Upper lobe of left lung (tissue), 4 donors: ENCODE results near the gene NR3C2.

Experiments
- CTCF ChIP-seq, 6 experiments: fragments of 450-650 bp in 4 of 6; fragments of 200-600 bp in 2 of 6; sonication (generic) in 2 of 6; IDR thresholded peaks; one replicate each; pipeline ENCODE4 v1.5.1; 2016 to 2019; ENCODE audit warnings: antibody characterized with exemption in 6 of 6
- EP300 ChIP-seq, 4 donors: sonication (generic); formaldehyde crosslinking; IDR thresholded peaks; one replicate each; pipeline ENCODE4 v1.5.1; 2017; ENCODE audit warnings: antibody characterized with exemption in 4 of 4, control low read depth in 2 of 4
- POLR2A ChIP-seq, 4 donors: fragments of 450-650 bp; IDR thresholded peaks; one replicate each; pipeline ENCODE4 v1.5.1; 2016 to 2017; ENCODE audit warnings: antibody characterized with exemption in 4 of 4, mild to moderate bottlenecking in 2 of 4
- POLR2AphosphoS5 ChIP-seq, 2 donors: sonication (generic); formaldehyde crosslinking; IDR thresholded peaks; one replicate each; pipeline ENCODE4 v1.5.1; 2017; ENCODE audit warnings: antibody characterized with exemption in 2 of 2

- TF ChIP-seq CTCF (IDR thresholded peaks at IDR 0.05) = no peak
- no peak for TF ChIP-seq POLR2A (IDR thresholded peaks at IDR 0.05)
- no peak for TF ChIP-seq POLR2AphosphoS5 (IDR thresholded peaks at IDR 0.05)
- no peak for TF ChIP-seq EP300 (IDR thresholded peaks at IDR 0.05)
These were observed 270.6 kb downstream of the NR3C2 start for GRCh38 chr4:148171596-148171995.
